Fibroblast of skin of right biceps (primary cell): ENCODE measurements around the gene DMRTC2.

ENCODE experiments used
- DNase-seq: peaks from one replicate; pipeline ENCODE4 v3.0.0-alpha.2; 2013

DMRTC2 gene

DNA sequence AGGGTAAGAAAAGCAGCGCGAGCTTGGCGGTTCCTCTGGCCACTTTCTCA lies at the start of gene DMRTC2:
DMRTC2 (plus strand) TSS at position 42 of the 50 bp plus-strand sequence. CDS start 2,387 bp downstream, outside the sequence.
- no peak for DNase-seq

DNA sequence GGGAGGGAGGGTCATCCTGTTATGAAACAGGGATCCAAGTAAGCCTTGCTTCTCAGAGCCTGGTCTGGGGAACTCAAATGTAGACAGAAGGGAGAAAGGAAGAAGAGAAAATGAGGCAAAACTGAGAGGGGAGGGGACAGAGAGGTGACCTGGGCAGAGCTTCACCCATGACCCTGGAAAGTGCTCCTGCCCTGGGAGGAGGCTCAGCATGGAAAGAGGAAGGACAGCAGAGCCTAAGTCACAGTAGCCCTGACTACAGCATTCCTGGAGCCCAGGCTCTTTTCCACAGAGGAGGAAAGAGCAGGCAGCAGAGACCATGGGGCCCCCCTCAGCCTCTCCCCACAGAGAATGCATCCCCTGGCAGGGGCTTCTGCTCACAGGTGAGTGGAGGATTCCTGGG lies 48.5 kb upstream of the DMRTC2 start, which contains the start of gene CEACAM3:
CEACAM3 (plus strand) TSS at position 226 of the 400 bp plus-strand sequence; CDS start at position 317, 91 bp downstream.
- DNase-seq = no peak

DNA sequence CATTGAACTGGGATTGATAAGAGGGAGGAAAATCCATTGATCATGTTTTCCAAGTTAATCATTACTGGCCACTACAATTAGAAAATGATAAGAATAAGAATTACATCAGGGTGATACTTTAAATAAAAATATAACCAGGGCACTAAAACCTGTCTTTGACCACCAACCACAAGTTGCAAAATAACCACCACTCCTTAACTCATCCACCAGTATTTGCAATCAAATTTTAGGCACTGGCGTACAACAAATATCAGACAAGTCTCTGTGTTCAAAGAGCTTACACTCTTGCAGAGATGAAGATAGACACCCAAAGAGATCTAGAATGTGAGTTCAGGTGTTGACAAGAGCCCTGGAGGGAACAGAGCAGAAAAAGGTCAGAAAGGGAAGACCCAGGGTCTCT lies 47.9 kb upstream of the DMRTC2 start:
- DNase-seq = no peak

DNA sequence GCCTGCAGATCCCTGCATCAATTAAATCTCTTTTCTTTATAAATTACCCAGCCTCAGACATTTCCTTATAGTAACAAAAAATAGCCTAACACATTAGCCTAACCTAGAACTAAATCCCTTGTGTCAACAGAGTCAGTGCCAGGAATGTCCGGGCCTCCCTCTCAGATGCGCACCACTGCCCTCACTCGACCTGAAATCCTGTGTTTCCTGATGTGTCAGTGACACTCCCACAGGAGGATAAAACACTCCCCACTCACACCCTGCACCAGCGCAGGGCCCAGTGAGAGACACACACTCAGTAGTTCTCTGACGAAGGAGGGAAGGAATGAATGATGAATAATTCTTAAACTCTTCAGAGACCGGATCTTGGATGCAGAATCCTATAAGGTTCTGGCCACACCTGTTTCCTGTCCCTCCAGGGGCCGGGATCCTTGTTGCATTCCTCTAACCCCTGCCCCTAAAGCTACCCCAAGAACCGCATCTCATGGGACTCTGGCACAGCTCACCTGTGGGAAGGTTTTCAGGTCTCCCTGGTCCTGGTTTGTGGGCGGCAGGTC lies 45.3 kb upstream of the DMRTC2 start:
- DNase-seq = no peak

- no peak for DNase-seq
Measured at GRCh38 chr19:41801031-41801430, 43.8 kb upstream of the DMRTC2 start.

DNA sequence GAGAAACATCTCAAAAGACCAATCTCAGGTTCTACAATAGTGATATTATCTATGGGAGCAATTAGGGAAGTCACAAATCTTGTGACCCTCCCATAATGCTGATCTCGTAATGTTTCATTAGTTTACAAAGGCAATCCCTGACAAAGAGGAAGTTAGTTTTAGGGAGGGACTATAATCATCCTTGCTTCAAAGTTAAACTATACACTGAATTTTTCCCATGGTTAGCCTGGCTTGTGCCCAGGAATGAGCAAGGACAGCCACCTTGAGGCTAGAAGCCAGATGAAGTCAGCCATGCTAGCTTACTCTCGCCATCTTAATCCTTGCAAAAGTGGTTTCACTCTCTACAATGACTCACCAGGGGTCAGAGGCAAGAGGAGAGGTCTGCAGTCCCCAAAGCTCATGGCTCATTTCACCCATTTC lies 43.0 kb upstream of the DMRTC2 start:
- no peak for DNase-seq

DNA sequence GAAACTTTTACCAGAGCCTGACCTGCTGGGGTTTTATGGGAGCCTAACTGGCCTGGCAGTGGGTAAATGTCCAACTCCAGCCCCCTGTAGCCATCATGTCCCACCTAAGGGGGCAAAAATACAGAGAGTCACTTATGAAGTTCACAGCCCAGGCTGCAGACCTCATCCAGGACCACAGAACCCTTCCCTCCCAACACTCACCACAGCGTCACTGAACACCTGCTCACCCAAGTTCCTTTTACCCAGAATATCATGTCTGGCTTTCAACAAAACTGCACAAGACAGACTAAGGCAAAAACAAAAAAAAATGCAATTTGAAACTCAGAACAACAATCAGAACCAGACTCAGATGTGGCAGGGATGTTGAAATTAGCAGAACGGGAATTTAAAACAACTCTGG lies 42.1 kb upstream of the DMRTC2 start:
- DNase-seq = no peak

DNA sequence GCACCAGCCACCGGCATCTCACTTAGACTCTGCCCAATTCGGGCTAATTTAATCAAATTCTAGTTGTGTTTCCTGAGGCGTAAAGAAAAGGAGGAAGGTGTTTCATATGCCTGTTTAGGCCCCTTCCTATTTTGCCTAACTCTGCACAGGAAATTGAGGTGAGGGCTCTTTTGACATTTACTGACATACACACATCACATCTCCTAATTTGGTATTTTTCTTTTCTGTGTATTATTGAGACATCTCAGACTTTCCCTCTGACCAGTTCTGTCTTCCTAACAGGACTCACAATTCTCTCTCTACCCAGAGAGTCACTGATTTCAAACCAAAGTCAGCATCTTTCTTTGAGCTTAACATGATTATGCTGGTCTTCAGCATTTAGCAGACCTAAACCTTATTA lies 40.5 kb upstream of the DMRTC2 start:
- no peak for DNase-seq

DNA sequence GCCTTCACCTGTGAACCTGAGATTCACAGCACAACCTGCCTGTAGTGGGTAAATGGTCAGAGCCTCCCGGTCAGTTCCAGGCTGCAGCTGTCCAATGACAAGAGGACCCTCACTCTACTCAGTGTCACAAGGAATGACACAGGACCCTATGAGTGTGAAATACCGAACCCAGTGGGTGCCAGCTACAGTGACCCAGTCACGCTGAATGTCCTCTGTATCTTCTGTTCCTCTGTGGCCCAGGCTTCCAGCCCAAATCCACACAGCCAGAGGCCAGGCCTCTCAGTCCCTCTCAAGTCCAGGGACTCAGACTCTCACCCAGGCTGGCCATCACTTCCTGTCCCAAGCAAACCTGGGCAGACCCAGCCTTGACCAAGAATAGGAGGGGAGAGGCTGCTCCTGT lies 37.7 kb upstream of the DMRTC2 start:
- no peak for DNase-seq

- DNase-seq = no peak
Measured at GRCh38 chr19:41808663-41809566, 35.9 kb upstream of the DMRTC2 start.

DNA sequence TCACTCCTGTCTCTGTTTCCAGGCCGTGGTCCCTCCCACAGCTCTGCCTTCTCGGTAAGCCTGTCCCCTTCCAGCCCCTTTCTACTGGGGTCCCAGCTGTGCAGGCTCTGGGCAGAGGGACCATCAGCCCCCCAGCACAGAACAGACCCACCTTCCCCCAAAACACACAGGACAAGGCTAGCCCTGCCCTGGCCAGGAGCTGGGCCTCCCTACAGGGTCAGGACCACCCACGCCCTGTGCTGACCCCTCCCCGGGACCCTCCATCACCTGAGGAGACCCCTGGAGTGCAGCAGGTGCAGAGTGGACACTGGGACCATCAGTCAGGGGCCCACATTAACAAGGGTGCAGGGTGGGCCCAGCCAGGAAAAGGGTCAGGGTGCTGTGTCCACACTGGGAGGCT lies 34.5 kb upstream of the DMRTC2 start:
- no peak for DNase-seq

DNA sequence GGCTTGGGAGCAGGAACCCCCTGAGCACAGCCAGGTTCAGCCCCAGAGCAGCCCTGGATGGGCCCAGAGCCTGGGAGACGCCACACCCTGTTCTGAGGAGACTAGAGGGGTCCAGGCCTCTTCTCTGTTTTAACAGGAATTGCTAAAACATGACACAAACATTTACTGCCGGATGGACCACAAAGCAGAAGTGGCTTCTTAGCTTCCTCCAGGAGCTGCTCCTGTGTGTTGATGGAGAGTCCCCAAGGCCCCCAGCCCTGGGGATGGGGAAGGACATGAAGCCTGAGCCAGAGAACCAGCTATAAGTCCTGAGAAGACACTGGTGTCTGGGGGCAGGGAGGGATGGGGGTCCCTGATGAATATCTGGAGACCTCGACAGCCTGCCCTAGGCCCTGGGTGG lies 33.8 kb upstream of the DMRTC2 start:
- DNase-seq = no peak

GRCh38 chr19:41811981-41812380 lies 32.9 kb upstream of the DMRTC2 start:
- no peak for DNase-seq

GRCh38 chr19:41813911-41814310 lies 30.9 kb upstream of the DMRTC2 start:
- no peak for DNase-seq

DNA sequence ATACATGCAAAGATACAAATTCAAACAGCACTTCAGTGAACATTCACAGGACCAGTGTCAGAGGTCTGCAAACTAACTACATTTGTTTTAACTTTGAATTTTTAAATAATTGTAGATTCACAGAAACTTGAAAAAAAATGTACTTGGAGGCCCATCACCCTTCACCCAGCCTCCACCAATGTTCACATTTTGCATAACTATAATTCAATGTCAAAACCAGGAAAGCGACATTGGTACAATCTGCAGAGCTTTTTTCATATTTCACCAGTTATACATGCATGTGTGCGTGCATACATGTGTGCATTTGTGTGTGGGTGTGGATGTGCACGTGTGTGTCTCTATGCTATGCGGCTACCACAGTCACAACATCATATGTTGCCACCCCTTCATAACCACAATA lies 29.5 kb upstream of the DMRTC2 start:
- no peak for DNase-seq

GRCh38 chr19:41816761-41817160 lies 28.1 kb upstream of the DMRTC2 start:
- no peak for DNase-seq

- no peak for DNase-seq
Measured at GRCh38 chr19:41821003-41821735, 23.7 kb upstream of the DMRTC2 start.

DNA sequence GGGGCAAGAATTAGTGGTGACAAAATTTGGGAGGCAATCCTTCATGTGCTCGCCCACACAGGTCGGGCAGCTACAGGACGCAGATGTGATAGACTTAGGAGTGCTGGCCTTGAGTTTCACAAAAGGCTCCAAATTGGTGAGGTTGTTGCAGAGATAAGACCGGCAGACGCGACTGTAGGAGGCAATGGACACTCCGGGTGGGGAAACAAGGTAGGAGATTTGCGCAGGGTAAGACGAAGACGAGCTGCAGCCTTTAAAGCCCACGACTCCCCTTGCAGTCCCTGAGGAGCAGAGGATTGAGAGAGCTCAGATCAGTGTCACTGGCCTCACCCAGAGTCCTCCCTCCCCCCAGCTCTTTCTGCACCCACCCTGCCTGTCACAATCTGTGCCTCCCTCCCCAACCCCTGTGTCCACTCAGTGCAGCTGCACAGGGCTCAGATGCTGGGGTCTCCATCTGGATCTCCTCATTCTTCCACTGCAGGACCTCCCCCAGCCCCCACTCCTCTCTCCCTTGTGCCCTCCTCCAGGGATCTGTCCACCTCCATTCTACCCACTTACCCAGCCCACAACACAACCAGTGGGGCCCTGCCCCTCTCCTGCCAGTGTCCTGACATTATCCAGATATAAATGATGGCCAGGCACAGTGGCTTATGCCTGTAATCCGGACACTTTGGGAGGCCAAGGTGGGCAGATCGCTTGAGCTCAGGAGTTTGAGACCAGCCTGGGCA lies 6.7 kb upstream of the DMRTC2 start:
- DNase-seq = no peak

DNA sequence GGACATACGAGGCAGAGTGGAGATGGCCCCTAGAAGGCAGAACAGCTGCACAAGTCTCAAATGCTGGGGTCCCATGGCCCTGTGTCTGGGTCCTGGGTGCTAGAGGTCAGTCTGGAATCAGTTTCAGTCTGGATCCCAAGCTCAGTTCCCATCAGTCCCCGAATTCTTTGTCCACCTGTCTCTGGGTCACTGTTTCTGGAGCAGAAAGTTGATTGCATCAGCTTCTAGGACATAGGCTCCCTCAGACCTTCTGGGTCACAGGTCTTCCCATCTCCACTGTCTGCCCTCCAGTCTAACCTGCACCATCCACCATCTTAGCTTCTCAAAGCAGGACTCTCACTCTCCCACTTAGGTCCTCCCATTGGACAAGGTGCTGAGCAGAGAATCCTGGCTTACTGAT lies 5.6 kb upstream of the DMRTC2 start:
- no peak for DNase-seq

GRCh38 chr19:41843371-41843770 lies 1.5 kb upstream of the DMRTC2 start:
- no peak for DNase-seq

DNA sequence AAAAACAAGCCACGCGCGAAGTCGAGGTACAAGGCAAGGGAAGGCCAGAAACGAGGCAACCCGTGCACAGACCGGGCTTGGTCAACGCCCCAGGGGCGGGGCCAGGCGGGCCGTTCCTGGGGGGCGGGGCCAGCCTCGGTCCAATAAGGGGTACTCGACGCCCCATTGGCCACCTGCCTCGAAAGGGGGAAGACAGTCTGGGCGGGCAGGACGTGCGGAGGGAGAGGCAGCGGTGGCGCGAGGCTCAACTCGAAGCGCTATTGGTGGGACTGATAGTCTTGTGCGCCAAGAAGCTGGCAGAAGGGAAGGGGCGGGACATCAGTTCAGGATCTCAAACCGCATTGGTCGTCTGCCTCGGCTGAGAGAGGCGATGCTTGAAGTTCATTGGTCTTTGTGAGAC lies 241 bp upstream of the DMRTC2 start, which contains the start of gene LYPD4:
LYPD4 (minus strand) TSS at position 83 of the 400 bp plus-strand sequence. CDS start 5,398 bp downstream, outside the sequence.
- no peak for DNase-seq

DNA sequence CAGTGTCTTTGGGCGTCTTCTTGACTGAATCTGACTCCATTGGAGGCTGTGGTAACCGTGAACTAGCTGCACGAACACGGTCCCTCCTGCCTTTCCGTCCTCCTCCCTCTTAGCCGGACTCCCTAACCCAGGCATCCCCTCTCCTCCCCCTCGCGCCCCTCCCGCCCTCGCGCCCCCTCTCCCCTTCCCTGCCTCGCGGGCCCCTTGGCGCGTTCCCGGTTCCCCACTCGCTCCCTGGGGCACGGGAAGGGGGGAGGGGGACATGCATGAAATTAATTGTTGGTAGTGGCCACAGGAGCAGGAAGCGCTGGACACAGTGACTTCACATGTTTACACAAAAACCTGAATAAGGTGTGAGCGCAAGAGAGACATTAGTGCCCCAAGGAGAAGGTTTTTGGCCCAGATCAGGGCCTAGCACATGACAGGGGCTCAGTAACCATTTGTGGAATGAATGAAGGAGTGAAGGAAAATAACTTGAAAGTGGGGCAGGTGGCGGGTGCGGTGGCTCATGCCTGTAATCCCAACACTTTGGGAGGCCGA lies 279 bp downstream of the DMRTC2 start:
- no peak for DNase-seq

- DNase-seq = no peak
Measured at GRCh38 chr19:41847351-41848105, 2.7 kb downstream of the DMRTC2 start.
